Rectal smooth muscle tissue (tissue), 1 donor: ENCODE data around the gene ZNF516.

Source experiments
- H3K27ac ChIP-seq: one replicate; pipeline ENCODE4 v1.7.0; 2013; ENCODE audit warnings: low read depth, low read length, inconsistent platforms
- H3K27me3 ChIP-seq: one replicate; pipeline ENCODE4 v1.7.0; 2013; ENCODE audit warnings: low read length; ENCODE audit not compliant: control insufficient read depth, insufficient read depth
- H3K36me3 ChIP-seq: one replicate; pipeline ENCODE4 v1.7.0; 2013; ENCODE audit warnings: low read length; ENCODE audit not compliant: control insufficient read depth, insufficient read depth
- H3K4me1 ChIP-seq: one replicate; pipeline ENCODE4 v1.7.0; 2013; ENCODE audit warnings: low read length; ENCODE audit not compliant: control insufficient read depth, insufficient read depth
- H3K4me3 ChIP-seq: one replicate; pipeline ENCODE4 v1.7.0; 2013; ENCODE audit warnings: low read length
- H3K9ac ChIP-seq: one replicate; pipeline ENCODE4 v1.7.0; 2013; ENCODE audit warnings: low read length

The ZNF516 gene

DNA sequence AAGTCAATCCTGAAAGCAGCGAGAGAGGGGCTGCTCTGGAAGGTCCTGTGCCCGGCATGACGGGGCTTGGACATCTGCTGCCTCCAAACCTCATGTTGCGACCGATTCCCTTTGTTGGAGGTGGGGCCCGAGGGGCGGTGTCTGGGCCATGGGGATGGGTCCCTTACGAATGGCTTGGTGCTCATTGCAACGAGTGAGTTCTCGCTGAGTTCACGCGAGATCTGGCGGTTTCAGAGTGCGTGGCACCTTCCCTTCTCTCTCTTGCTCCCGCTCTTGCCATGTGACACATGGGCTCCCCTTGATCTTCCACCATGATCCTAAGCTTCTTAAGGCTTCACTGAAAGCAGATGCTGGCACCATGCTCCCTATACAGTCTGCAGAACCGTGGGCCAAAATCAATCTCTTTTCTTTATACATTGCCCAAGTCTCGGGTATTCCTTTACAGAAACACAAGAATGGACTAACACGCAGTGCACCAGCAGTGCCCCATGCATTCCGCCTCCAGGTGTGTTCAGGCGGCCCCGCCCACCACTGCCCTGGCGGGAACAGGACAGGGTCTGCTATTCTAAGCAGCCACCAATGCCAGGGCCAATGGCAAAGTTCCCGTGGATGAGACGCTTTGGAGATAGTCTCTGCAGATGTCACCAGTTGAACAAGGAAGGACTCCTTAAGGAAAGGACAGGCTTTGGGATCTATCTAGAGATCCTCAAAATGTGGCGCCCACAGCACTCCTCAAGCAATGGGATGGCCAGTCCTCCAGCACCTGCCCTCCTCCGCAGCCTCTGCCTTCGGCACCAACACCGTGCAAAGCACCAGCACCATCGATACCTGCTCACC lies 63.4 kb downstream of the ZNF516 start:
- Histone ChIP-seq H3K36me3 (peaks cover 2% of the 10 kb centered on the region), H3K27me3 (no peaks in the 10 kb centered on the region), H3K27ac (no peak overlapping the region), H3K9ac (no peak overlapping the region), H3K4me1 (peaks cover 8% of the 10 kb centered on the region), H3K4me3 (no peak overlapping the region)

GRCh38 chr18:76430636-76431035 lies 64.4 kb downstream of the ZNF516 start:
- Histone ChIP-seq H3K36me3 (no peaks in the 10 kb centered on the region), H3K27ac (no peak overlapping the region), H3K9ac (no peak overlapping the region), H3K4me3 (no peak overlapping the region), H3K27me3 (no peaks in the 10 kb centered on the region), H3K4me1 (peaks cover 3% of the 10 kb centered on the region)

DNA sequence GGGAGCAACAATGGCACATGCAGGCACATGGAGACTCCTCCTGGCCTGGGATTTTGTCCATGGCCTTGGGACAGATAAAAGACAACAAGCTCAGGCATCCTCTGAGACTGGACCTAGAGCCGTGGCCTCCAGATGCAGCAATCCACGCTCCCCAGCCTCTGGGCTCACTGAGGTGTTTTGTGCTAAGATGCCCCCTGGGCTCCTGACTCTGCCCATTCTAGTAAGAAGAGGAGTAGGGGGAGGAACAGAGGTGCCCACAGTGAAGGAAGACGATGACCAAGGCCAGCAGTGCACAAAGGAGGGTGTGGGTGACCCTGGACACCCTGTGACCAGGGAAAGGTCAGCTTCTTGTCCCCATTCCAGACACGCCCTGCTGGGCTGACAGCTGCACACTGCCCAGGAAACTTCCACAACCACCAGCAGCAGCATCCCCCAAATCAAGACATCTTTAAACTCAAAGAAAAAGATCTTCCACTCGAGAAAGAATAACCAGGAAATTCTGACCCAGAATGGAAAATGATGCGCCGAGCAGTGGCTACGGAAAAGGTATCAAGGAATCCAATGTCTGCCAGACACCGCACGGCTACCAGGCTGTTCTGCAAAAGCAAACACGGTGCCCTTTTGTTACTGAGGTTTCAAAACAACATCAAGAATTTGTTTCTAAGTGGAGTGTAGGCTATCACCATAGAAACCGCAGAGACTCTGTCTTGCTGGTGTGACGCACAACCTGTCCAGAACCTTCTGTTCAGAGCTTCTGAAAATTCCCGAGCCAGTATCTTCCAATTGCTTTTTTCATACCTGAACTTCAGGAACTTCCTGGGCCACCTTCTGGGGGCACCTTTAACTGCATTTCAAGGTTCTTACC lies 65.5 kb downstream of the ZNF516 start:
- no peaks in the 10 kb centered on the region for H3K36me3 ChIP-seq
- no peaks in the 10 kb centered on the region for H3K27me3 ChIP-seq
- H3K4me3 ChIP-seq, result no peak overlapping the region
- no peak overlapping the region for H3K9ac ChIP-seq
- H3K4me1 ChIP-seq, result peaks cover 3% of the 10 kb centered on the region
- no peak overlapping the region for H3K27ac ChIP-seq

- no peak overlapping the region for H3K9ac ChIP-seq
- H3K4me3 ChIP-seq, result no peak overlapping the region
- H3K27me3 ChIP-seq, result no peaks in the 10 kb centered on the region
- no peaks in the 10 kb centered on the region for H3K36me3 ChIP-seq
- no peak overlapping the region for H3K27ac ChIP-seq
- H3K4me1 ChIP-seq, result peaks cover 3% of the 10 kb centered on the region
These were observed 66.4 kb downstream of the ZNF516 start for GRCh38 chr18:76428396-76429261.

- peaks cover 3% of the 10 kb centered on the region for H3K4me1 ChIP-seq
These were observed 68.2 kb downstream of the ZNF516 start for GRCh38 chr18:76426737-76427305.

DNA sequence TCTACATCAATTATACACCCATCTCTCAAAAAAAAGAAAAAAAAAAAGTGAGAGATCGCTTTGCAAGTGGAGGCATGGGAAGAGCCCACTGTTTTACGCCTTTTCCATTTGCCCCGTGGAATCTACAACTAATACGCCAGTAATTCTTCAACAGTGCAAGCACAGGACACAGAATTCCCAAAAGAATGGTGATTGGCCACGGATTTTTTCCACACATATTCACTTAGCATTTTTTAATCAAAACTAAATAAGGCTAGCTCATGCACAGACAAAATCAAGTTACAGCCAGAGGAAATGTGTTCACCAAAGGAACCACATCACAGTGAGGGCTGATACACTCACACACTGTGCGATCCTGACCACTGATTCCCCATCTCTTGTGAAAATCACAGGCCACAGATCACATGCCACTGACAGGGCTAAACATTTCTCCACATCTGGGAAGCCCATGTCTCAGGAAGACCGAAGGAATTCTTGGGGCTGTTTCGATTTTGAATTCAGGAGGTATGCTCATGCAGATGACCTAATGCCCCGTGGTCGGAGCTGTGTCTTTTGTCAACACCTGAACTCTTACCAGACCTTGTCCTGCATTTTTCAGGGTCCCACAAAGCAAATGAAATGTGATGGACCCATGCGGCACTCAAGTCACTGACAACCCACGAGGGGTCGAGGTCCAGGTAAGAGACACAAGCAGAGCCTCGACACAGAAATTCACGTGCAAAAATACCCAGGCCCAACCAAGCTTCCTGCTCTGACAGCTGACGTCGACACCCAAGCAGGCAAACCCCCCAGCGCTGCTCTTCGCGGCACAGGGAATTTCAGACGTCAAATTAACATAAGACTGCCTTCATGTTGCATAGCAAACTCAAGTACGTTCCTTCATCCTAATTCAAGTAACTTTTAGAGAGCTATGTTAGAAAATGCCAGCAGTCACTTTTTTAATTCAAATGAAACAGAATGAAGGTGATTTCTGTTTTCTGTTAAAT lies 69.6 kb downstream of the ZNF516 start:
- Histone ChIP-seq H3K36me3 (no peaks in the 10 kb centered on the region), H3K4me1 (peaks cover 3% of the 10 kb centered on the region), H3K9ac (no peak overlapping the region), H3K27ac (no peak overlapping the region), H3K27me3 (no peaks in the 10 kb centered on the region), H3K4me3 (no peak overlapping the region)

More at GRCh38 chr18:76426737-76427305, 68.2 kb downstream of the ZNF516 start:
- Histone ChIP-seq H3K27ac (no peak overlapping the region), H3K9ac (no peak overlapping the region), H3K27me3 (no peaks in the 10 kb centered on the region), H3K4me3 (no peak overlapping the region), H3K36me3 (no peaks in the 10 kb centered on the region)

GRCh38 chr18:76422838-76423237 lies 72.2 kb downstream of the ZNF516 start:
- Histone ChIP-seq H3K36me3 (no peaks in the 10 kb centered on the region), H3K9ac (no peak overlapping the region), H3K27ac (no peak overlapping the region), H3K27me3 (no peaks in the 10 kb centered on the region), H3K4me3 (no peak overlapping the region), H3K4me1 (no peaks in the 10 kb centered on the region)

DNA sequence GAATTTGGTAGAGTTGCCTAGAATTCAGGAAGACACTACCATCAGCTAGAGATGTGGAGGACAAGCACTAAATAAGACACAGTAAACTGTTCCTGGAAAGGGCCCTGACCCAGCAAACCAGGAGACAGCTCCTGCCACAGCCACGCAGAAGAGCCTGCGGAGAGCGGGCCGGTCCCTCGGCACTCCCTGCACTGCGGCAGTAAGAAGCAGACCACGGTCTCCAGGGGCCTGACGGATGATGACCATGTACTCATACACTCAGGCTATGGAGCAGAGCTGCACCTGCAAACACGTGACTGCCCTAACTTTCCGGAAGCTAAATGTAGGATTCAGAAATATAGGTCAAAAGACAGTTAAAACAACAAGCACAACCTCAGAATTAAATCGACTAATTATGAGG lies 72.9 kb downstream of the ZNF516 start:
- H3K4me3 ChIP-seq, result no peak overlapping the region
- no peaks in the 10 kb centered on the region for H3K36me3 ChIP-seq
- H3K27ac ChIP-seq, result no peak overlapping the region
- no peak overlapping the region for H3K9ac ChIP-seq
- peaks cover under 1% of the 10 kb centered on the region for H3K4me1 ChIP-seq
- no peaks in the 10 kb centered on the region for H3K27me3 ChIP-seq

- peaks cover 2% of the 10 kb centered on the region for H3K4me1 ChIP-seq
- H3K36me3 ChIP-seq, result no peaks in the 10 kb centered on the region
- no peak overlapping the region for H3K27ac ChIP-seq
- H3K4me3 ChIP-seq, result no peak overlapping the region
- no peaks in the 10 kb centered on the region for H3K27me3 ChIP-seq
- no peak overlapping the region for H3K9ac ChIP-seq
These were observed 73.4 kb downstream of the ZNF516 start for GRCh38 chr18:76421685-76422078.

DNA sequence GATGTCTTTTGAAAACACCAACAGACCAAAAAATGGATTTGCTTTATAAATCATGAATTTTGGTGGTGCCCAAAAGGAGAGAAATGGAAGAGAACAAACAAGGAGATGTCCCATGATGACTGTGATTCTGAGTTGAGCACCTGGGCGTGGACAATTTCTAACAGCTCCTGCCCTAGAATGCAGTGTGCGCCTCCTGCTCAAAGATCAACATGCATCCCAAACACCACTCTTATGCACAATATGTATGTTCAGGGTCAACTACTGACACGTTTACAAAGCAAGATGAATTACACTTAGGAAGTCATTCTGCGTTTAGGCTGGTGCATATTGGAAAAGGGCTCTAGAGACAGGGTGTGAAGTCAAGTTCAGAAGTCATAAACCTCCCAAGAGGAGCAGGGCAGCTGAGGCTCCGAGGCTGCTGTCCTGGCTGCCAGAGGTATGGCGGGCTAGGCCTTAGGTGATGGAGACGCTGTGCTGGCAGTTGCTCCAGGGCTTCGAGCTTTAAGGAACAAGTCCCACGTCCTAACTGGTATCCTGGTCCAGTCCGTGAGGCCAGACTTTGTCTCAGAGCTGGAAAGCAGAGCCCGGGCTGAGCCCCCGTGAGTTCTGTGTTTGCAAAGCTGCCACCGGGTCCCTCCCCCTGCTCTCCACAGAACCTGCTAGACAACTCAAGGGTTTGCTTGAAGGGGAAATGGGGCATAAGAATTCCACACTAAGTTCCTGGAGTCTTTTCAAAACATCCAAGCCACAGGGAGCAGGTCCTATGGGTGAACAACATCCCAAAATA lies 74.0 kb downstream of the ZNF516 start:
- H3K9ac ChIP-seq, result no peak overlapping the region
- H3K4me3 ChIP-seq, result no peak overlapping the region
- no peaks in the 10 kb centered on the region for H3K36me3 ChIP-seq
- H3K4me1 ChIP-seq, result peaks cover 2% of the 10 kb centered on the region
- H3K27me3 ChIP-seq, result no peaks in the 10 kb centered on the region
- H3K27ac ChIP-seq, result no peak overlapping the region
